Stimulated activated CD4-positive, alpha-beta T cell treated with anti-CD3 and anti-CD28 coated beads, Interleukin-4, amount 100 ng/mL, for 48 hours (primary cell): Measurements from ENCODE around the gene TOM1.
A peak's percentile ranks its signal among the peaks of the same experiment; 100 is the strongest.

Experiments
- DNase-seq, 2 donors: peaks; one replicate each; pipeline ENCODE4 v3.0.0-alpha.2; 2020; ENCODE audit warnings: low read depth in 2 of 2

The TOM1 gene

DNA sequence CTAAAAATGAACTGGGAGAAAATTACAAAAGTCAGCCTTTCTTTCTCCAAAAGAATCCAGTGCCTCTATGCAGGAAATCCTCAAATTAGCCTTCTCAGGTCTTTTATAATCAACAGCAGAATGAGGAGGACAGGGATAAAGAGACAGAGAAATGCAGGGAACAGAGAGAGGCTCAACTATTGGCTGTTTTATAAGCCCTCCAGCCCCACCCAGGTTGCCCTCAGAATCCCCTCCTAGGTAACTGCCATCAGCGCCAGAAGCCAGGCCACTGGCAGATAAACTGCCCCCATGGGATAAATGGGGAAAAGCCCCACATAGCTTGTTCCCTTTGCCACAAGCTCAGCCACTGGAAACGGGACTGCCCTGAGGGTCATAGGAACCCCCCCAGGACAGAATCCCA lies 70.3 kb downstream of the TOM1 start:
- no peak for DNase-seq

DNA sequence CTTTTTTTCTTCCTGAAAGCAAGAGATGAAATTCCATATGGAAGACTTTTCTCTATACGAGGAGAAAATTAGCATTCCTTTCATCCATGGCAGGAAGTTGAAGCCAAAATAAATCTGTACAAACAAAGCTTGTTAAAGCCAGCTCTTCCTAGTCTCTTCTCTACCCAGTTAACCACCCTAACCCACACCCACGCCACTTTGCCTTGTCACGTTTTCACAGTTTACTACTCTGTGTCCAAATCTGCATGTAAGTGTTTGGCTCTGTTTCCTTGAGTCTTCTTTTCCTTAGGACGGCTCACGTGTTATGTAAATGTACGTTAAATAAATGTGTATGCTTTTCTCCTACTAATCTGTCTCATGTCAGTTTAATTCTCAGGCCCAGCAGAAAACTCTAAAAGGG lies 74.1 kb downstream of the TOM1 start:
- no peak for DNase-seq

DNA sequence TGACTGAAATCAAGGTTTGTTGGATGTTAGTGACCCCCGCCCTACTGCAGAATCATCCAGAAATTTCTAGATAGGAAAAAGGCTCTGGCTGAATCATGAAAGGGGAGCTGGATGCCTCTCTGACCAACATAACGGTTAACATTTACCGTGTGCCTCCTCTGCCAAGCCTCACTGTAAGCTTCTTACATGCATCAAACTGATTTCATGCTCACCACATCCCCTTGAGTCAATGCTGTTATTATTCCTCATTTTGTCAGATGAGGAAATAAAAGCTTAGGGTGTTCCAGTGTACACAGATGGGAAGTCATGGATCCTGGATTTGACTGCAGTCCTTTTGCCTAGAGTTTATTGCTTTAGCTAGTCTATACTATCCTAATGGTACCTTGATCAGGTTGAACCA lies 75.3 kb downstream of the TOM1 start:
- DNase-seq: no peak

GRCh38 chr22:35375526-35375925 lies 75.8 kb downstream of the TOM1 start:
- DNase-seq: no peak

GRCh38 chr22:35376728-35377472 lies 77.2 kb downstream of the TOM1 start:
- no peak for DNase-seq

GRCh38 chr22:35377735-35378134 lies 78.0 kb downstream of the TOM1 start:
- no peak for DNase-seq

GRCh38 chr22:35378621-35379020 lies 78.9 kb downstream of the TOM1 start:
- no peak for DNase-seq

DNA sequence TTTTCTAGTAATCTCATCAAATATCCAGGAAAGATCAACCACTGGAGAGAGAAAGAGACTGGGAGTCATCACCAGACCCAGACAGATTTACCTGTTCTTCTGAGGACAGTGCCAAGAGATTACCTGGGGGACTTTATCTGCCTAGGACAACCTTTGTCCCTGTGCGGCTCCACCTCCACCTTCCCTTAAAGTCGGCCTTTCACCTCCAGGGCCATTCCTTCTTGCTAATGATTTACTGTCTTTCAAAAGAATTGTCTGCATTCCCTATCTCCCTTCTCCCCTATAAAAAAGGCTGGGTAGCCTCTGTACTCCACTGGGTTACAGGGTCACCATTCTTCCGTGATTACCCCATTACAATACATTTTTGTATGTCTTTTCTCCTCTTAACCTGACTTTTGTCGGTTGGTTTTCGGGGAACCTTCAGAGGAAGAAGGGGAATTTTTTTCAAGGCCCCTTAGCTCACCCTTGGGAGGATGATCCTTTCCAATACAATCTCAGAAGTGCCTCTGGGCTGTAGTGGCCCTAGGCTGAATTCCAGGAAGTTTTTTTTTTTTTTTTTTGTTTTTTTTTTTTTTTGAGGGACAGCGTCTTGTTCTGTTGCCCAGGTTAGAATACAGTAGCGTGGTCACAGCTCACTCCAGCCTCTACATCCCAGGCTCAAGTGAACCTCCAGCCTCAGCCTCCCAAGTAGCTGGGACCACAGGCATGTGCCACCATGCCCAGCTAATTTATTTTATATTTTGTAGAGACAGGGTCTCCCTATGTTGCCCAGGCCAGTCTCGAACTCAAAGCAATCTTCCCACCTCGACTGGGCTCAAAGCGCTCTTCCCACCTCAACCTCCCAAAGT lies 79.7 kb downstream of the TOM1 start:
- no peak for DNase-seq

- no peak for DNase-seq
Measured at GRCh38 chr22:35380013-35380412, 80.3 kb downstream of the TOM1 start.

DNA sequence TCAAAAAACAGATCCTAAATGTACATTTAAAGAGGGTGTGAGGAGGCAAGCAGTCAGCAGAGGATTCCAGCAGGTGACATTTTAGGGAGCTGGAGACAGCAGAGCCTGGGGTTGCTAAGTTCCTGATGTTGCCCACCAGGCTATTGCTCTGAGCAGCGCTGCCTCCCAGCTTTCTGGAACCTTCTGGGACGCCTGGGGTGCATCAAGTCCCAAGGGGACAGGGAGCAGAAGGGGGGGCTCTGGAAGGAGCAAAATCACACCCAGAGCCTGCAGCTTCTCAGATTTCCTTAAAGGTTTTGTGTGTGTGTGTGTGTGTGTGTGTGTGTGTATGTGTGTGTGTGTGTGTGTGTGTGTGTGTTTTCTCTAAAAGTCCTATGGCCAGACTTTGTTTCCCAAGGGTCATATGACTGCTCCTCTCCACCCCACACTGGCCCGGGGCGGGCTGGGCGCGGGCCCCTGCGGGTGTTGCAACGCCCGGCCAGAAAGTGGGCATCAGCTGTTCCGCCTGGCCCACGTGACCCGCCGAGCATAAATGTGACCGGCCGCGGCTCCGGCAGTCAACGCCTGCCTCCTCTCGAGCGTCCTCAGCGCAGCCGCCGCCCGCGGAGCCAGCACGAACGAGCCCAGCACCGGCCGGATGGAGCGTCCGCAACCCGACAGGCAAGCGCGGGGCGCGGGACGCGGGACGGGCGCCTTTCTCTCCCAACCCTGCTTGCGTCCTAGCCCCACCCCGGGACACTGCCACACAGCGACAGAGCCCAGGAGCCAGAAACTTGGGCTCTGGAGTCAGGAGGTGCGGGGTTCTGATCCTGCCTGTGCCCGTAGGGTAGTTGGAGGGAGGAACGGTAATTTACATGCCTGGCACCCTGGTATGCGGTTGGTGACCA lies 81.1 kb downstream of the TOM1 start, which contains the start of gene HMOX1:
Gene HMOX1, plus strand, starts transcription at position 560 of the 887 bp plus-strand sequence. Its CDS starts 78 bp downstream, at position 638.
- DNase-seq: peak; percentile 34 to 45

GRCh38 chr22:35381424-35382009 lies 81.8 kb downstream of the TOM1 start:
- DNase-seq: no peak

DNA sequence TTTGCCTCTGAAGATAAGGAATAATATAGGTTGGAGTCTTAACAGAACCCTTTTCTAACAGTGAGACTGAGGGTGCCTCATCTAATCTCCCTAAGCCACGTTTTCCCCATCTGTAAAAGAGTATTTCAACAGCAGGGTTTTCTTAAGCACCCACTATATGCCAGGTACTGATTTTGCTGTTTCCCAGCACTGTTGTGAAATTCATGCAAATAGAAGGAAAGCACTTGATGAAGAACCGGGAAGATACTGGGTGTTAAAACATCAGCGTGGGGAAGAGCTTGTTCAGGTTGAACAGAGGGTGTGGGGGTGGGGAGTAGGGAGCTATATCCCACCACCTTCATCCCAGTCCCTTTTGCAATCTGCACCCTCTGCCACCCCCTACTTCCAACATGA lies 84.0 kb downstream of the TOM1 start:
- DNase-seq: no peak

DNA sequence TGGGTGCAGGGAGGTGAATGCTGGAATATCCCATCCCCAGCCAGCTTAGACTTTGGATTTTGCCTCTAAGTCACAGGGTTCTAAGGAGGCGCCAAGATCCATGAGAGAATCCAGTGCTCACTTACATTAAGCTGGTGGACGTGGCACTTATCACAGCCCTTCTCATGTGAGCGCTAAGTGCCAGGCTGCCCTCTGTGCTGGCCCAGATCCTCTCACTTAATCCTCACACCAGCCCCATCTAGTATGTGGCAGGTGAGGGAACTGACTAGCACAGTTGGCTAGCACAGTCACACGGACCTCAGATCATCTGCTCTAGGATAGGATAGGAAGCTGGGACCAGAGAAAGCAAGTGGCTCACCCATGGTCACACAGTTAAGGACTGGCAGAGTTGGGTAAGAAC lies 84.8 kb downstream of the TOM1 start:
- no peak for DNase-seq

DNA sequence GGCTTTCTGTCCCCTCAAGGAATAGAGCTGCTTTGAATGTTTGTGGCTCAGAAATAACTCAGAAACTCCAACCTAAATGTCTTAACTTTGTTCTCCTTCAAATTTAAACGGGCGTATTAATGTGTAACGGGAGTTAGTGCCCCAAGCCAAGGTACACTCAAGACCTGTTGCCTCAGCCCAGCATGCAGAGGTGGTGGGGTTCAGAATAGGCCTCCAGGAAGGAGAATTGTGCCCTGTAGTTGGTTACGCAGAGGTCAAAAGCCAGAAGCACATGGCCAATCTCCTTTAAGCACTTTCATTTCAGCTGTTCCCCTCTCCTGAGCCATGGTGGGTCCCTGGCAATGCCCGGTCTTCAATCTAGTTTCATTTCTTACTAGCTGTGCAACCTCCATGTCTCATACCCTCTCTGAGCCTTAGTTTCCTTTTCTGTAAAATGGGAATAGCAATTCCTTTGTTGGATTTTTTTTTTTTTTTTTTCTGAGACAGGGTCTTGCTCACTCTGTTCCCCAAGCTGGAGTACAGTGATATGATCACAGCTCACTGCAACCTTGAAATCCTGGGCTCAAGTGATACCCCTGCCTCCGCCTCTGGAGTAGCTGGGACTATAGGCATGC lies 85.4 kb downstream of the TOM1 start:
- no peak for DNase-seq

GRCh38 chr22:35386670-35387288 lies 87.1 kb downstream of the TOM1 start:
- no peak for DNase-seq

DNA sequence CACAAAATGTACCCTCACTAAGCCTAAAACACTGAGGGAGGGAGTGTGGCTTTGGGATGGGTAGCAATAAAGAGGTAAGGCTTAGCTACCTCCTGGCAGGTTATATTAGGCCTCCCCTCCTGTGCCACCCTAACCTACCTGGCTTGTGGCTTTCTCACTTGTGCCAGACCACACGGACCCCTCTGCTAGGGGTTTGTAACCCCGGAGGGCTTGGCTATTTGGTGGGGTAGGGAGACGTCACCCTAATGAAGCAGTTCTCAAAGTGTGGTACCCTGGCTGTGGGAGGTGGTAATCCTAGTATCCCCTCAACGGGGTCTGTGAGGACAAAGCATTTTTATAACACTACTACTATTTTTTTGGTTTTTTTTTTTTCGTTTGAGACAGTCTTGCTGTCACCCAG lies 91.2 kb downstream of the TOM1 start:
- DNase-seq: no peak

- no peak for DNase-seq
Measured at GRCh38 chr22:35392357-35392756, 92.7 kb downstream of the TOM1 start.

DNA sequence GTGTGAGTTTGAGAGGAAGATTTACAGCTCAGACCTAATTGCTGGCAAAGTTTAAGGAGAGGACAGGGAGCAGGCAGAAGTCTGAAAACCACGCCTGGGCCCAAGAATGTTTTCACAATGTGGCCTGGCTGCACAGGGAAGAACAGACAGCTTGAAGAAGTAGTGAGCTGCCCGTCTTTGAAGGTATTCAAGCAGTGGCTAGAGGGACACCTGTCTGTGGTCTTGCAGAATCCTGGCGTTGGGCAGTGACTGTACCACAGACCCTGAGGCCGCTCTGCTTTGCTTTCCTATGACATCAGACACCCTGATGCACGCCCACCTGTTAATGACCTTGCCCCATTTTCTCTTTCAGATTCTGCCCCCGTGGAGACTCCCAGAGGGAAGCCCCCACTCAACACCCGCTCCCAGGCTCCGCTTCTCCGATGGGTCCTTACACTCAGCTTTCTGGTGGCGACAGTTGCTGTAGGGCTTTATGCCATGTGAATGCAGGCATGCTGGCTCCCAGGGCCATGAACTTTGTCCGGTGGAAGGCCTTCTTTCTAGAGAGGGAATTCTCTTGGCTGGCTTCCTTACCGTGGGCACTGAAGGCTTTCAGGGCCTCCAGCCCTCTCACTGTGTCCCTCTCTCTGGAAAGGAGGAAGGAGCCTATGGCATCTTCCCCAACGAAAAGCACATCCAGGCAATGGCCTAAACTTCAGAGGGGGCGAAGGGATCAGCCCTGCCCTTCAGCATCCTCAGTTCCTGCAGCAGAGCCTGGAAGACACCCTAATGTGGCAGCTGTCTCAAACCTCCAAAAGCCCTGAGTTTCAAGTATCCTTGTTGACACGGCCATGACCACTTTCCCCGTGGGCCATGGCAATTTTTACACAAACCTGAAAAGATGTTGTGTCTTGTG lies 93.7 kb downstream of the TOM1 start:
- no peak for DNase-seq

DNA sequence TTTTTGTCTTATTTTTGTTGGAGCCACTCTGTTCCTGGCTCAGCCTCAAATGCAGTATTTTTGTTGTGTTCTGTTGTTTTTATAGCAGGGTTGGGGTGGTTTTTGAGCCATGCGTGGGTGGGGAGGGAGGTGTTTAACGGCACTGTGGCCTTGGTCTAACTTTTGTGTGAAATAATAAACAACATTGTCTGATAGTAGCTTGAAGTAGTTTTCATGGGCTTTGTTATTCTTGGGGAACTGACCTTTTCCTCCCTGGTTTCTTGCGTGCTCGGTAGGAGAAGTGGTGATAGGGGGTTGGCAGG lies 94.3 kb downstream of the TOM1 start:
- no peak for DNase-seq
